HUES6 (cell line): ENCODE data around the gene IZUMO3.
A peak's percentile ranks its signal among the peaks of the same experiment; 100 is the strongest.

Experiments
- H3K27ac ChIP-seq: 2 replicates; pipeline ENCODE4 v1.7.0; 2013; ENCODE audit warnings: low read depth, mild to moderate bottlenecking, low read length, inconsistent platforms
- H3K27me3 ChIP-seq: 2 replicates; pipeline ENCODE4 v1.6.1; 2013; ENCODE audit warnings: low read length; ENCODE audit not compliant: control insufficient read depth, insufficient read depth
- H3K36me3 ChIP-seq: 2 replicates; pipeline ENCODE4 v1.6.1; 2013; ENCODE audit warnings: low read length; ENCODE audit not compliant: control insufficient read depth, insufficient read depth
- H3K4me1 ChIP-seq: 2 replicates; pipeline ENCODE4 v1.6.1; 2013; ENCODE audit warnings: low read length; ENCODE audit not compliant: control insufficient read depth, insufficient read depth
- H3K4me3 ChIP-seq: 2 replicates; pipeline ENCODE4 v1.5.1; 2013; ENCODE audit warnings: low read depth, low read length
- H3K9ac ChIP-seq: one replicate; pipeline ENCODE4 v1.6.1; 2013; ENCODE audit warnings: mild to moderate bottlenecking, low read length
- H3K9me3 ChIP-seq: 2 replicates; pipeline ENCODE4 v1.6.1; 2013; ENCODE audit warnings: low read depth, low read length; ENCODE audit not compliant: control insufficient read depth, insufficient read depth

IZUMO3 gene

GRCh38 chr9:24545285-24545684 lies 412 bp downstream of the IZUMO3 start:
- Histone ChIP-seq H3K27me3 (no peaks in the 10 kb centered on the region), H3K9ac (no peak overlapping the region), H3K27ac (no peak overlapping the region), H3K4me3 (no peak overlapping the region), H3K4me1 (no peaks in the 10 kb centered on the region), H3K36me3 (no peaks in the 10 kb centered on the region), H3K9me3 (no peaks in the 10 kb centered on the region)

GRCh38 chr9:24518545-24518944 lies 27.2 kb downstream of the IZUMO3 start:
- no peaks in the 10 kb centered on the region for H3K27me3 ChIP-seq
- no peaks in the 10 kb centered on the region for H3K4me1 ChIP-seq
- H3K9me3 ChIP-seq: no peaks in the 10 kb centered on the region
- H3K27ac ChIP-seq: no peak overlapping the region
- no peak overlapping the region for H3K9ac ChIP-seq
- H3K4me3 ChIP-seq: no peak overlapping the region
- no peaks in the 10 kb centered on the region for H3K36me3 ChIP-seq

GRCh38 chr9:24516463-24516862 lies 29.2 kb downstream of the IZUMO3 start:
- Histone ChIP-seq H3K27ac (no peak overlapping the region), H3K9me3 (0 out of 2 replicates have a peak, but pooled peaks cover 3% of the 10 kb centered on the region), H3K4me1 (no peaks in the 10 kb centered on the region), H3K4me3 (no peak overlapping the region), H3K27me3 (no peaks in the 10 kb centered on the region), H3K9ac (no peak overlapping the region), H3K36me3 (no peaks in the 10 kb centered on the region)

GRCh38 chr9:24509850-24510249 lies 35.8 kb downstream of the IZUMO3 start:
- H3K9ac ChIP-seq: no peak overlapping the region
- H3K4me1 ChIP-seq: no peaks in the 10 kb centered on the region
- H3K27ac ChIP-seq: no peak overlapping the region
- no peak overlapping the region for H3K4me3 ChIP-seq
- no peaks in the 10 kb centered on the region for H3K27me3 ChIP-seq
- H3K9me3 ChIP-seq: peaks cover 19% of the 10 kb centered on the region
- no peaks in the 10 kb centered on the region for H3K36me3 ChIP-seq

- Histone ChIP-seq H3K9ac (no peak overlapping the region), H3K9me3 (no peaks in the 10 kb centered on the region), H3K36me3 (no peaks in the 10 kb centered on the region), H3K27me3 (no peaks in the 10 kb centered on the region), H3K4me3 (no peak overlapping the region), H3K4me1 (peaks cover 3% of the 10 kb centered on the region), H3K27ac (no peak overlapping the region)
These were observed 41.2 kb downstream of the IZUMO3 start for GRCh38 chr9:24504521-24504920.

- H3K9me3 ChIP-seq: no peaks in the 10 kb centered on the region
- H3K4me1 ChIP-seq: peaks cover 23% of the 10 kb centered on the region
- H3K27me3 ChIP-seq: no peaks in the 10 kb centered on the region
- H3K36me3 ChIP-seq: no peaks in the 10 kb centered on the region
- H3K27ac ChIP-seq: no peak overlapping the region
- no peak overlapping the region for H3K9ac ChIP-seq
- H3K4me3 ChIP-seq: no peak overlapping the region
These were observed 43.3 kb downstream of the IZUMO3 start for GRCh38 chr9:24502206-24502937.

GRCh38 chr9:24500761-24501160 lies 44.9 kb downstream of the IZUMO3 start:
- no peaks in the 10 kb centered on the region for H3K36me3 ChIP-seq
- no peak overlapping the region for H3K9ac ChIP-seq
- H3K27ac ChIP-seq: no peak overlapping the region

GRCh38 chr9:24498632-24499031 lies 47.1 kb downstream of the IZUMO3 start:
- Histone ChIP-seq H3K27me3 (no peaks in the 10 kb centered on the region), H3K9me3 (no peaks in the 10 kb centered on the region), H3K4me3 (no peak overlapping the region), H3K9ac (no peak overlapping the region), H3K27ac (peak overlapping the region; percentile 87), H3K4me1 (peaks cover 38% of the 10 kb centered on the region), H3K36me3 (no peaks in the 10 kb centered on the region)

More at GRCh38 chr9:24500761-24501160, 44.9 kb downstream of the IZUMO3 start:
- Histone ChIP-seq H3K9me3 (no peaks in the 10 kb centered on the region), H3K4me1 (peaks cover 37% of the 10 kb centered on the region), H3K27me3 (no peaks in the 10 kb centered on the region), H3K4me3 (no peak overlapping the region)

GRCh38 chr9:24497671-24498070 lies 48.0 kb downstream of the IZUMO3 start:
- peaks cover 38% of the 10 kb centered on the region for H3K4me1 ChIP-seq
- peak overlapping the region; percentile 87 for H3K27ac ChIP-seq
- H3K9ac ChIP-seq: no peak overlapping the region

More at GRCh38 chr9:24497671-24498070, 48.0 kb downstream of the IZUMO3 start:
- H3K36me3 ChIP-seq: no peaks in the 10 kb centered on the region
- H3K9me3 ChIP-seq: no peaks in the 10 kb centered on the region
- no peak overlapping the region for H3K4me3 ChIP-seq
- H3K27me3 ChIP-seq: no peaks in the 10 kb centered on the region
